ENCODE data around the gene MUC5AC.
"Not testable (repeated sequence)": the region's sequence is repeated elsewhere in the genome, so short reads cannot be mapped to it uniquely, and the experiment has no call there.

Gene MUC5AC

GRCh38 chr11:1163911-1164735 lies 6.4 kb downstream of the MUC5AC start:
- no peak for DNase-seq

- DNase-seq: not testable (repeated sequence)
Measured at GRCh38 chr11:1164779-1165255, 7.1 kb downstream of the MUC5AC start.

GRCh38 chr11:1165256-1166041 lies 7.7 kb downstream of the MUC5AC start:
- DNase-seq: no peak

- DNase-seq: no peak
Measured at GRCh38 chr11:1167256-1167655, 9.5 kb downstream of the MUC5AC start.

GRCh38 chr11:1167751-1168231 lies 10.0 kb downstream of the MUC5AC start:
- DNase-seq: no peak

- DNase-seq: no peak
Measured at GRCh38 chr11:1168256-1168655, 10.5 kb downstream of the MUC5AC start.

- DNase-seq: no peak
Measured at GRCh38 chr11:1168721-1169161, 11.0 kb downstream of the MUC5AC start.

- no peak for DNase-seq
Measured at GRCh38 chr11:1171223-1171984, 13.7 kb downstream of the MUC5AC start.

GRCh38 chr11:1171985-1172728 lies 14.4 kb downstream of the MUC5AC start:
- peak; percentile 39 for DNase-seq

- DNase-seq: no peak
Measured at GRCh38 chr11:1172729-1173117, 15.0 kb downstream of the MUC5AC start.

- DNase-seq: not testable (repeated sequence)
Measured at GRCh38 chr11:1173396-1173795, 15.6 kb downstream of the MUC5AC start.

GRCh38 chr11:1174441-1175370 lies 17.0 kb downstream of the MUC5AC start:
- no peak for DNase-seq

- DNase-seq: no peak
Measured at GRCh38 chr11:1175461-1176223, 17.9 kb downstream of the MUC5AC start.

GRCh38 chr11:1176224-1177019 lies 18.7 kb downstream of the MUC5AC start:
- no peak for DNase-seq

- DNase-seq: no peak
Measured at GRCh38 chr11:1177020-1177770, 19.4 kb downstream of the MUC5AC start.

- no peak for DNase-seq
Measured at GRCh38 chr11:1177771-1178090, 20.0 kb downstream of the MUC5AC start.

- DNase-seq: no peak
Measured at GRCh38 chr11:1178201-1178885, 20.6 kb downstream of the MUC5AC start.

GRCh38 chr11:1178906-1179305 lies 21.2 kb downstream of the MUC5AC start:
- no peak for DNase-seq
